Activated gamma-delta T cell (primary cell): Measurements from ENCODE around the gene ZNRF2.

Experiments used
- DNase-seq: peaks from one replicate; lab custom pipeline; 2025; lab: John Stamatoyannopoulos, UW

ZNRF2 gene

DNA sequence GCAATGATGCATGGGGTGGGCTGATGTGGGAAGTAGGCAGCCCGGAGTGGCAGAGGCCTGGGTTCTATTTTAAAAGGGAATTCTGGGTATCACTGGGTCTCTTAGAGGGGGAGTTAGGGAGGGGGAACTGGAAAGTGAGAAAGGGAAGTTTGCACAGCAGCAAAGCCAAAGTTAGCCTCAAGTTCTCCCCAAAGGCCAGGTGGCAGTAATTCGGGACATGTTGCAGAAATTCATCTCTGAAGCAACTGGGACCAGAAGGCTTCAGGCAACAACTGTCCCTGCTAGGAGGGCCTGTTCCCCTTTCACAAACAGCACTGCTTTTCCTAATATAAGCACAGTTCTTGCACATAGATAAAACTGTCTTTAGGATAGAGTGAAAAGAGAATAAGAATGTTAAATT lies 126.8 kb downstream of the ZNRF2 start:
- no peak for DNase-seq

GRCh38 chr7:30411897-30412296 lies 127.5 kb downstream of the ZNRF2 start:
- no peak for DNase-seq

DNA sequence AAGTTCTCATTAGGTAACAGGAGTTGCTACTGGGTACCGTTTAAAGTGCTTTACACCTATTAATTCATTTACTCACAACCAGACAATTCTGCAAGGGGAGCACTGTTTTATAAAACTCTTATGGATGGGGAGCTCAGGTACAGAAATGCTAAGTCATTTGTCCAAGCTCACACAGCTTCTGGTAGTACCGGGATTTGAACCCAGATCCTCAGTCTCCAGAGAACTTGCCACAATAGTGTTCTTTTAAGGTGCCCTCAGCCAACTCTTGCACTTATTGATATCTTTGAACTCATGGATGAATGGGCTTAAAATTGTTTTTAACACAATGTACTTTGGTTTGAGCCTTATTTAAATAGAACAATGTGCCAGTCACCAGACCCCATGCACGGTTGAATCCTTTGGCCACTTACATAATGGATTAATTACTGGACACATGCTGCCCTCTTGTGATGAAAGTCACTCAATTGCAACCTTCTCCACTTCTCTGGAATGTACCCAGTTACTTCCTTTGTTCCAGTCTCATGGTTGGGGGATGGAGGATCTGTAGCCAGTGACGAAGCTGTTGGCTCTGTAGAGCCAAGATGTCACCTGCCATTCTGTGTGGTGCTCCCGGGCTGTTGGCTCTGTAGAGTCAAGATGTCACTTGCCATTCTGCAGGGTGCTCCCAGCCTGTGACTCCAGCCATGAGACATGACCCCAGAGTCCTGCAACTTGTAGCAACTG lies 128.5 kb downstream of the ZNRF2 start:
- no peak for DNase-seq

GRCh38 chr7:30413864-30414263 lies 129.5 kb downstream of the ZNRF2 start:
- no peak for DNase-seq
